Limb (tissue), 2 donors: ENCODE data around the gene BICD1.

Source experiments
- DNase-seq, 2 donors: peaks; one replicate each; pipeline ENCODE4 v3.0.0-alpha.2; 2016; ENCODE audit errors: extremely low spot score in 2 of 2

The BICD1 gene

GRCh38 chr12:32400866-32401265 is 294.2 kb downstream of the BICD1 start:
- no peak for DNase-seq

GRCh38 chr12:32402170-32402569 is 295.5 kb downstream of the BICD1 start:
- DNase-seq: no peak

- no peak for DNase-seq
Measured at GRCh38 chr12:32402946-32403345, 296.3 kb downstream of the BICD1 start.

GRCh38 chr12:32407795-32408194 is 301.1 kb downstream of the BICD1 start:
- DNase-seq: no peak

GRCh38 chr12:32413412-32413811 is 306.8 kb downstream of the BICD1 start:
- no peak for DNase-seq

GRCh38 chr12:32418221-32418620 is 311.6 kb downstream of the BICD1 start:
- DNase-seq: no peak

GRCh38 chr12:32418903-32419519 is 312.4 kb downstream of the BICD1 start:
- DNase-seq: no peak

GRCh38 chr12:32419520-32419960 is 312.9 kb downstream of the BICD1 start:
- no peak for DNase-seq

GRCh38 chr12:32420356-32420755 is 313.7 kb downstream of the BICD1 start:
- no peak for DNase-seq

- no peak for DNase-seq
Measured at GRCh38 chr12:32423559-32423958, 316.9 kb downstream of the BICD1 start.

- no peak for DNase-seq
Measured at GRCh38 chr12:32431025-32431424, 324.4 kb downstream of the BICD1 start.
